ENCODE data around the gene DNAAF1.
"Not testable (repeated sequence)": the region's sequence is repeated elsewhere in the genome, so short reads cannot be mapped to it uniquely, and the experiment has no call there.

The DNAAF1 gene

DNA sequence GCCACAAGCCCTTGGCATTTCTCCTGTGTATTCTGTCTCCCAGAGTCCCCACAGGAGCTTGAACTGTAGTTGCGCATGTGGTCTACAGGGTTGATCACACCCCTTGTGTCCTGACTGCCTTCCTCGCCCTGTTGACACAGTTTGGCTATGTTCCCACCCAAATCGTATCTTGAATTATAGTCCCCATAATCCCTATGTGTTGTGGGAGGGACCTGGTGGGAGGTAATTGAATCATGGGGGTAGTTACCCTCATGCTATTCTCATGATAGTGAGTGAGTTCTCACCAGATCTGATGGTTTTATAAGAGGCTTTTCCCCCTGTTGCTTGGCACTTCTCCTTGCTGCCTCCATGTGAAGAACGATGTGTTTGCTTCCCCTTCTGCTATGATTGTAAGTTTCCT lies 67.0 kb downstream of the DNAAF1 start:
- no peak for DNase-seq (ENCODE audit: low read depth)

DNA sequence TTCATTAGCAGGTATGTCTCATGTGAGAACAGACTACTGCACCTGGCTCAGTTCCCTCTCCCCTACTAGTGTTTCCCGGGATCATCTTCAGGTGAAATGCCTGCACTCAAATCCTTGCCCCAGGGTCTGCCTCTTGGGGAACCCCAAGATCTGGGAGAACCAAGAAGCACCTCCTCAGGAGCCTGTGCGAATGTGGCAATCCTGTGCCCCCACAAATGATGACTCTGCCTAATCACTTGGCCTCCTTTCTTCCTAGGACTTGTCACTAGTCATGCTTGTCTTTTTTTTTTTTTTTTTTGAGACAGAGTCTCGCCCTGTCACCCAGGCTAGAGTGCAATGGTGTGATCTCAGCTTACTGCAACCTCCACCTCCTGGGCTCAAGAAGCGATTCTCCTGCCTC lies 67.5 kb downstream of the DNAAF1 start:
- no peak for DNase-seq (ENCODE audit: low read depth)

DNA sequence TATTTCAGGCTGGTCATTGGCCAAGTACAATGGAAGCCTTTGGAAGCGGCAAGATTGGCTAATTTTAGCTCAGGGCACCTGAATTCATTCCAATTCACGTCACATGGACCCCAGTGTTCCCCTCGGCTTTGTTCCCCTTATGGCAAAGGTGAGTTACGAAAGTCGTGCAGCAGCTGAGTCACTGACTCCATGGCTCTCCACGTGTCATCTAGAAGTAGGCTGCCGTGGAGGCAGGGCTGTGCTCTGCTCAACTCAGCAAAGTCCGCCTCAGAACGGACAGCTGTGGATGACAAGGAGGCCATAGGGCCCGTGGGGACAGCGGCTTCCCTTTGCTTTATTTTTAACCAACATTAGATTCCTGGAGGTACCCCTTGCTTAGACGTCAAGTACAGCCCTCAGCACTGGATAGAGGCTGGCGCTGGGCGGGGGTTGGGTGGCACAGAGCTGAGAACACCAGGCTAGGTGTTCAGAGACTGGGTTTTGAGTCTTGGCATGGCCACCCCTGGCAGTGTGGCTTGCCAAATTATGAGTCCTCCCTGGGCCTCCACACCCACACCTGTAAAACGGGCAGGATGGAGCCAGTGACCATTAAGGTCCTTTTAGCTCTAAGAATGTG lies 69.5 kb downstream of the DNAAF1 start:
- no peak for DNase-seq (ENCODE audit: low read depth)

DNA sequence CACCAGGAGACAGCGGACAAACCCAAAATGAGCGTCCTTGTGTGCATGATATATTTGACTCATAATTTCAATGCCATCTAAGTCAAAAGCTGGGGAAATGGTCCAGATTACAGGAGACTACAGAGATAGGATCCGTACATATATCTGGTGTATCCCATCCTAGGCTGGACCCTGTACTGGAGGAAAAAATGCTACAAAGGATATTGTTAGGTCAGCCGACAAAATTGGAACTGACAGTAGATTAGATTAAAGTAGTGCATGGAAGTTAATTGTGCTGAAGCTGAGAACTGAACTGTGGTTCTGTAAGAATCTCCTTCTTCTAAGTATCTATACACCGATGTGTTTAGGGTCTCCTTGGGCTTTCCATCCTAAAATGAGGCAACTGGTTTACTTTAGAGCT lies 70.4 kb downstream of the DNAAF1 start:
- no peak for DNase-seq (ENCODE audit: low read depth)

DNA sequence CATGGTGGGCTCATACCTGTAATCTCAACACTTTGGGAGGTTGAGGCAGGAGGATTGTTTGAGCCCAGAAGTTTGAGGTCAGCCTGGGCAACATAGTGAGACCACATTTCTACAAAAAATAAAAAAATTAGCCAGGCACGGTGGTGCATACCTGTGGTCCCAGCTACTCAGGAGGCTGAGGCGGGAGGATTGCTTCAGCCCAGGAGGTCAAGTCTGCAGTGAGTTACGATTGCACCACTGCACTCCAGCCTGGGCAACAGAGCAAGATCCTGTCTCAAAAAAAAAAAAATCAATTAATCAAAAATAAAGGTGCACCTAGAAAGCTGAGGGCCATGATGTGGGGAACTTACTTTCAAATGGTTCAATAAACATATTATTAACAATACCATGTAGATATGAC lies 71.0 kb downstream of the DNAAF1 start:
- not testable (repeated sequence) for DNase-seq (ENCODE audit: low read depth)

DNA sequence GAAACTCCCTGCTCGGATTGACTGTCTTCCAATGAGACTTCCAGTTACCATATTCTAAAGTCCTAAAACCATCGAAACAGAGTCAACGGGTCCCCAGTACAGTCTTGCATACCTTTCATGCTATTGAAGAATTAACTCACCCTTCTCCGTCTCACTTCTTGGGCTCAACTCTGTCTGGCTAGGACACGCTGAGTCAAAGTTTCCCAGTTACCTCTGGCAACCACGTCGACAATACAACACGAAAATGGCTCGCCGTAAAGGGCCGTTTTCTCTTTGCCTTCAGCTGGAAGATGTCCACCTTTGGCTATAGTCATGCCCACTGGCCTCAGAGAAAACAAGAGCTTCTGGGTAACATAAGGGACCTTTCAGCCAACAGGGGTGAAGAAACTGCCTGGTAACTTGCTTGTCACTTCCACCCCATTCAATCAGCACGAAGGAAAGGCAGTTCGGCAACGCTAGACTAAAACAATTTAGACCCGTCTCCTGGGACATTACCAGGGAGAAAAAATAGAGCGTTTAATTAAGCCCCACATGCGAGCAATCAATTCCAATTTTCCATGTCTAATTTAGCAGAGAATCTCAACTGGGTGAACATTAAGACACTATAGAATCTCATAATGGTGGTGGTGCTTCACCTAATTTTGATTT lies 73.2 kb downstream of the DNAAF1 start:
- DNase-seq (ENCODE audit: low read depth) = no peak

DNA sequence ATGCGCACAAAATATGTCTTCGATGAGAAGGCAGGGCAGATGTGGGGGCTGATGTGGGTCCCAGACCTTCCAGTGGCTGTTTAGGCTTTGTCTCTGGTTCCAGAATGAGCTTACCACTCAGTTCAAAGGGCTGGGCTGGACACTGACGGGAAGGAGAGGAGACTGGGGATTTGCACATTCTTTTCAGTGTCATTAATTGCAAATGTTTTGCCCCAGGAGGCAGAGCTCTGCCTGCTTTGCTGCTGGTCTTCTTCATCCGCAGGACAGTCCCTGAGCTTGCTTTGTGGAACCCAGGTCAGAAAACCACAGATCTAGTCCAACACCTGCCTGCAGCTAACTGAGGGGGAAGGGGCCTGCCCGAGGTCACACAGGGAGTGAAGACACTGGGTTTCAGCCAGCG lies 73.8 kb downstream of the DNAAF1 start:
- no peak for DNase-seq (ENCODE audit: low read depth)

DNA sequence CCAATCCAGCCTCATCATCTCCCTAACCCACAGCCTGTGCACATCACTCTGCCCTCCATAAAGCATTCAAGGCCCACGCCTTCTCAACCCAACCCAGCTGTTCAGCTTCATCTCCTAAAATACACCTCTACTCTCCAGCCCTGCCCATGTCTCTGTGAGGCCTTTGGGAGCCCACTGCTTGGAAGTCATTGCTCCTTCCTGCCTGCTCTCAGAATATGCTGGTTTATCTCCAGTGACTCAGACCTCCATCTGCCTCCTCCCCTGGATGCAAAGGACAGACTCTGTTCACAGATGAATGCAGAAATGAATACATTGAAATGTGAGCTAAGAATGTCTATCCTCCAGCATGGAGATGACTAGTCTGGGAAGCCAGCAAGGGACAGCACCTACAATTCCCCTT lies 75.7 kb downstream of the DNAAF1 start:
- DNase-seq (ENCODE audit: low read depth) = no peak

DNA sequence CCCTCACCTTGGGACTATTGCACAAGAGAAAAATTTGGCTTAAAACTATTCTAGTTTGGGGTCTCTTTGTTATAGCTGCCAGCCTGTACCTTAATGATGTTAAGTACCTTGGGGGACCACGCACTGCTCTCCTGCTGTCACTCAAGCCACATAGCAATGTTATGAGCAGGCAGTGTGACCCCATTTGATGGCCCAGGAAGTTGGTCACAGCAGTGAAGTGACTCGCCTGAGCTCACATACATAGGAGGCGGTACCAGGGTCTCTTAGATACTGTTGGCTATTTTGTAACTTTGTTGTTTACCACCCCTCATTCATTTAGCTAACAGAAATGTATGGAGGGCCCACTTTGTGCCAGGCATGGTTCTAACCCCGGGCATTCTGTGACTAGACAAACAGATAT lies 78.3 kb downstream of the DNAAF1 start:
- DNase-seq (ENCODE audit: low read depth) = no peak

DNA sequence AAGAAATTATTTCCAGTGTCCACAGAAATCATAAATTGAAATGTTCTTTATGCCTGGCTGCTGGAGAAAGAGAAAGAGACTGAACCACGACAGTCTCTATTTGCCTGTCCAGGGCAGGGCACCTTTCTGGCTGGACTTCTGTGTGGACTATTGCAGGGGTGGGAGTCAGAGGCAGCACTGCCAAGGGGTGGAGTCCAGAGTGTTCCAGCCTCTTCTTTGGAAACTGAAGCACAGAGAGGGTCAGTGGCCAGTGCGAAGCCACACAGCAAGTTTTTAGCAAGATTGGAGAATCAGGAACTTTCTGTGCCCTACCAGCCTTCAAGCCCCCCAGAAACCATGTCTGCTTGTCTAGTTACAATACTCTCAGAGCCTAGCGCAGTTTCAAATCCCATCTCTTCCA lies 79.4 kb downstream of the DNAAF1 start:
- DNase-seq (ENCODE audit: low read depth) = no peak

DNA sequence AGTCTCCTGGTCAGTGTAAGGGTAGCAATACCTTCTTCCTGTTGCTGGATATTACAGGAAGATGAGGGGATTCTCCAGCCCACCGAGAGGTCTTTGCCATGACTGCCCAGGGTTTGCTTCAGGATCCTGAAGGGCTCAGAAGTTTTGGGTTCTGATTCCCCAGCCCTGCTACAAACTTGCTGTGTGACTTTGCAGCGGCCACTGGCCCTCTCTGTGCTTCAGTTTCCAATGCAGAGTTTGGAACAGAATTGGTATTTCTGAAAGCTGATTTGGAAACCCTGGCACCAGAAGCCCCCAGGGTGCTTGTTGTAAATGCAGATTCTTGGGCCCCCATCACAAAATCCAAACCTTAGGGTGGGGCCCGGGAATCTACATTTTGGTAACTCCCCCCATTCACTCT lies 80.0 kb downstream of the DNAAF1 start:
- no peak for DNase-seq (ENCODE audit: low read depth)

DNA sequence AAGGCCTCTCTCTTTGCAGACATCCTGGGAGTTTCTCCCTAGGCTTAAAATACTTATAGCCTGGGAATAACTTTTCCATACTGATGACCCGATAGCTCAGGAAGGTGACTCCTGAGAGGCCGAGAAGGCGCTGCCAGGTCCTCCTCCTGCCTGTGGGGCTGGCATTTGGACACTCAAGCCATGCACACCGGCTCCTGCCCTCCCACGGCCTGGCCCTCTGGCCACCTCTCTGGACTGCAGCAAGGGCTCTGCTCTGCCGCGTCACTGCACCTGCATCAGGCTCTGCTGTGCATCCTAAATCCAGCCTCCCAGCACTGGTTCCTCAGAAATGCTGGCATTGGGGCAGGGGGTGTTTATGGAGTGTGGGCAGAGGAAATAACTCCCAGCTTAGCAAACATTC lies 80.5 kb downstream of the DNAAF1 start:
- no peak for DNase-seq (ENCODE audit: low read depth)

DNA sequence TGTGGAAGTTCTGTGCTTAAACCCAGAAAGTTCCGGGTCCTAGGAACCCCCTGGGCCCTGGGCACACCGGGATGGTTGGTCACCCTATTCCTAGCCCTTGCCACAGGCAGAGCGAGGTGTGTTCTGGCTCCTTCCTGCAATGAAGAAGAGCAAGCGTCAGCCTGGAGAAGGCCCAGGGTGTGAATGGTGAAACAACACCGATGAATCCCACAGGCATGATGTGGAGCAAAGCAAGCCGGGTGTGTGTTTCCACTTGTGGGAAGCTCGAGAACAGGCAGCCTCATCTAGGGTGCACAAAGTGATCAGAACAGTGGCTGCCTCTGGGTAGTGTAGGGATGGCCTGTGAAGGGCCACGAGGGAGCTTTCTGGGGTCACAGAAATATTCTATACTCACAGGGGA lies 80.9 kb downstream of the DNAAF1 start:
- no peak for DNase-seq (ENCODE audit: low read depth)

Measured in activated T-cell treated with anti-CD3 and anti-CD28 coated beads for 24 hours (primary cell).